Astrocyte (in vitro differentiated cells and primary cell): ENCODE data around the gene RRP1.

Experiments used
- EZH2 ChIP-seq: IDR thresholded peaks from 2 replicates; pipeline ENCODE4 v1.6.1; 2012; ENCODE audit warnings: mild to moderate bottlenecking, low read length, inconsistent platforms; ENCODE audit not compliant: insufficient read depth
- TF ChIP-seq, protein P1 (sequence below): IDR thresholded peaks from 2 replicates; pipeline ENCODE4 v1.5.1; 2011; ENCODE audit warnings: low read depth, mild to moderate bottlenecking, inconsistent platforms, low read length, moderate library complexity; ENCODE audit not compliant: insufficient read depth

DNA sequence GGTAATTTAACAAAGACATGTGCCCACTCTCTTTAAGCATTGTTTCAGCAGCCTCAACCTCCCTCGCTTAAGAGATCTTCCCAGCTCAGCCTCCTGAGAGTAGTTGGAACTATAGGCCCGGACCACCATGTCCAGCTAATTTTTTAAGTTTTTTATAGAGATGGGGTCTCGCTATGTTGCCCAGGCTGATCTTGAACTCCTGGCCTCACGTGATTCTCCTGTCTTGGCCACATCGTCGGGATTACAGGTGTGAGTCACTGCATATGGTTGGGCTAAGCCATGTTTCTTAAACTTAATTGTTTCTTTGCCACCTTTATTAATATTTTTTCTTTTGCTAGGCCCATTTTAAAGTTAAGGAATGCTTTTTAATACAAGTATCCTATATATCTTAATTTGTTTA lies 57.1 kb downstream of the RRP1 start:
- TF ChIP-seq EZH2 = no peak
- TF ChIP-seq, protein P1, sequence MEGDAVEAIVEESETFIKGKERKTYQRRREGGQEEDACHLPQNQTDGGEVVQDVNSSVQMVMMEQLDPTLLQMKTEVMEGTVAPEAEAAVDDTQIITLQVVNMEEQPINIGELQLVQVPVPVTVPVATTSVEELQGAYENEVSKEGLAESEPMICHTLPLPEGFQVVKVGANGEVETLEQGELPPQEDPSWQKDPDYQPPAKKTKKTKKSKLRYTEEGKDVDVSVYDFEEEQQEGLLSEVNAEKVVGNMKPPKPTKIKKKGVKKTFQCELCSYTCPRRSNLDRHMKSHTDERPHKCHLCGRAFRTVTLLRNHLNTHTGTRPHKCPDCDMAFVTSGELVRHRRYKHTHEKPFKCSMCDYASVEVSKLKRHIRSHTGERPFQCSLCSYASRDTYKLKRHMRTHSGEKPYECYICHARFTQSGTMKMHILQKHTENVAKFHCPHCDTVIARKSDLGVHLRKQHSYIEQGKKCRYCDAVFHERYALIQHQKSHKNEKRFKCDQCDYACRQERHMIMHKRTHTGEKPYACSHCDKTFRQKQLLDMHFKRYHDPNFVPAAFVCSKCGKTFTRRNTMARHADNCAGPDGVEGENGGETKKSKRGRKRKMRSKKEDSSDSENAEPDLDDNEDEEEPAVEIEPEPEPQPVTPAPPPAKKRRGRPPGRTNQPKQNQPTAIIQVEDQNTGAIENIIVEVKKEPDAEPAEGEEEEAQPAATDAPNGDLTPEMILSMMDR = no peak
